DMS153 treated with DMSO at 0.1 percent for 48 hours (cell line): ENCODE measurements around the gene RRBP1.
A peak's percentile ranks its signal among the peaks of the same experiment; 100 is the strongest.

ENCODE experiments used
- DNase-seq: peaks from one replicate; lab custom pipeline; 2025; ENCODE audit not compliant: unreplicated experiment; lab: John Stamatoyannopoulos, UW

RRBP1 gene

DNA sequence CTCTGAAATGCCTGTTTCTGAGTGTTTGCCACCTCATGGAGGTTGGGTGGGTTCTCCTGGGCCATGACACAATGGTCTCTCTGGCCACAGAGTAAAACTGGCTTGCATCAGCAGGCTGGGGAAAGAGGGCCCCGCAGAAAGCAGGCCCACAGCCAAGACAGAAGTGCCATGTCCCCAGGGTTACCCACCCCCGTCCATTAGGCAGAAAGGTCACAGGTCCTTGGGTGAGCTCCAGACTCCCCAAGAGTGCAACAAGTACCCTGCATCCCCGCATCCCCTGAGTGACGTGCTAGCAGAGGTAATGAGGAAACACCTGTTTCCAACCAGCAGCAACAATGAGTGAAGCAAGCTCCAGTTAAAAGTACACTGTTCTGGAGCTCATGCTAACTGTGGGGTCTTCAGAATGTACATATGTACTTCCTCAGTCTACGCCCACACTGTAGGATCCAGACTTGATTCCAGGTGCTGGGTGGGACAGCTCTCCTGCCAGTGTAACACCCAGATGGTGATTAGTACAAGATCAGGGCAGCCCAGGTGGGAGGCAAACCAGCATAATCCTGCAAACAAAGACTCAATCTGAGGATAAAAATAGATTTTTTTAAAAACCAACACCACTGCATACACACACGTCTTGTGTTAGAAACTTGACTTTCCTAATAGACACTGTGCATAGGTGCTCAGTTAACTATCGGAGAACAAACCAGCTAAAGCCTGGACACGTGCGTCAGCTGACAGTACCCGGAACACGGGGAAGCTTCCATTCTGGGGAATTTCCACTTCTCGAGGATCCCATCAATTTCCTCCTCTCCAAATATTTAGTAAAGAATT lies 31.5 kb downstream of the RRBP1 start:
- DNase-seq: no peak

DNA sequence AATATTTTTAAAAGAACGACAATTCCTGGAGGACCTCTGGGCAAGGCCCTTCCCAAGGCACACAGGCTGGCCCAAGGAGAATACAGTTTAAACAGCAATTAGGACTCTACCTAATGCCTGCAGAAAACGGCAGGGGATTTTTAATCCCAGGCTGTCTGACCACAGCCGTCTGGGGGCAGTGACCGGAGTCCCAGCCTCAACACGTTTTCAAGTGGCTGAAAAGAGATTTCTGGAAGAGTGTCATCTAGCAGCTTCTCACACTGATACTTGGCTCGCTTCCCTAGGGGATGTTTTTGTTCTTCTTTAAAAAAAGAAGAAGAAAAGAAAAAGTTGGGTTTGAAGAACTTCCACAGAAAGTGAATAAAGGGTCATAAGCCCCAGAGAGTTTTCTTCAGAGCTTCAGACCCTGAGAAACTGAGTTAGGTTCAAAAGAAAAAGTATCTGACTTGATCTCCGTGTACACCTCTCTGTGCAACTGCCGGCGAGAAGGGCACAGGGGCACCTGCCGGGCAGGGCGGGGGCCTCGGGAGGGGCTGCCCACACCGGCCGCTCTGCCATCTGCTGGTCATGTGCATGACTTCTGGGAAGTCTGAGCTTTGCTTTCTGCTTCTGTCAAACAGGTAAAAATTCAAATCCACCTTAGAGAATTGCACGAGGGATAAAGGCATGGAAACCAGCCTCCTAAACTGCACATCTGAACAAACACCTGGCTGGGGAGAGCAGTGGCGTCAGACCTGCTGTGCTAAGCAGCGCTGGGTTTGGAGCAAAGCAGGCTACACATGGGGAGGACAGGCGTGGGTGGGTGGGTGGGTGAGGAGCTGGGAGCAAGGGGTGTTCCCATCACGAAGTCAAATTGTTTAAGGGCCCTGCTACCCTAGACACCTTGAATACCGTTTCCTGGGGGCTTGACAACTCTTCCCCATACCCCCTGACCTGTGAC lies 33.0 kb downstream of the RRBP1 start:
- peak; percentile 49 for DNase-seq

GRCh38 chr20:17648315-17648646 lies 33.8 kb downstream of the RRBP1 start:
- no peak for DNase-seq

GRCh38 chr20:17647391-17648314 lies 34.4 kb downstream of the RRBP1 start:
- no peak for DNase-seq

- no peak for DNase-seq
Observed at GRCh38 chr20:17646961-17647301, 35.1 kb downstream of the RRBP1 start.

GRCh38 chr20:17646209-17646960 lies 35.7 kb downstream of the RRBP1 start:
- DNase-seq: no peak

DNA sequence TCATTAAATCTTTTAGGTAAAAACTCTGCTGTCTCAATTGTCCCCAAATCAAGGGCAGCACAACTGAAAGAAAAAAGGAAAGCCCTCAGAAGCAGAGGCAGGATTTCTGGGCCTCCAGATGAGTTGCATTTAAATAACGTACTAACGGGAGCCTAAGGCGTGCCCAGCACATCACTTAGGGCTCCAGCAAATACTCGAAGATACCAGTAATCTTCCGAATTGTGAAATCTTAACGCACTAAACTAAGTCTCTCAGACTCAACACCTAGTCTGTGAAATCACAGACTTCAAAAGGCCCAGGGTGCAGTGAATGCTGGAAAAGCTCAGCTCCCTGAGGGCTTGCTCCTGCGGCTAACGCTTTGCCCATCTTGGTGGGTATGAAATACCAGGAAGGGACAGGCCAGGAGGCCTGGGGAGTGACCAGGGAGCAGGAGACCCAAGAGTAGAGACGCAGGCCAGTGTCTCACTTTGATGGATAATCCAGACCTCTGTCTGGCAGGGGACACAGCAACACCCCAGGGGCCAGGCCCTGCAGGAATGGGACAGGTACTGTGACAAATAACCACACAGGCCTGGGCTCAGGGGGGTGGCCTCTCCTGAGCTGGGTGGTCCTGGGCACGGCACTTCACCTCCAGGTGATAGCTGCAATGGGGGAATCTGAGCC lies 36.4 kb downstream of the RRBP1 start:
- DNase-seq: no peak

DNA sequence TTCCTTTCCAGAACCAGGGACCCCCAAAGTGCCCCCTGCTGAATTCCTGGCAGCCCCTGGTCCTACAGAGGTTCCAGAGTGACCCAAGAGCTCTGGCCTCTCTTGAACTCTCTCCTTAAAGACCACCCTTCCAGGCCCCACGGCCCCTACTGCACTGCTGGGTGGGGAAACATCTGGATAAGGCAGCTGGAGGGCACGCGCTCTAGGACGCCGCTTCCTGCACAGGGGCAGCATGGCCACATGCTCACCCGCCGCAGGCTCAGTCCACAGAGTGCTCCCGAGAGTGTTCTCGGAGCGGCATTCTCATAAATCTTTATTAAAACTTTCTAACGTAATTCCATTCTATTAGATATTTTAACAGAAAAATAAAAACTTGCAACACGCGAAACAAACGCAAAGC lies 37.0 kb downstream of the RRBP1 start:
- DNase-seq: no peak

GRCh38 chr20:17644451-17644850 lies 37.6 kb downstream of the RRBP1 start:
- no peak for DNase-seq

DNA sequence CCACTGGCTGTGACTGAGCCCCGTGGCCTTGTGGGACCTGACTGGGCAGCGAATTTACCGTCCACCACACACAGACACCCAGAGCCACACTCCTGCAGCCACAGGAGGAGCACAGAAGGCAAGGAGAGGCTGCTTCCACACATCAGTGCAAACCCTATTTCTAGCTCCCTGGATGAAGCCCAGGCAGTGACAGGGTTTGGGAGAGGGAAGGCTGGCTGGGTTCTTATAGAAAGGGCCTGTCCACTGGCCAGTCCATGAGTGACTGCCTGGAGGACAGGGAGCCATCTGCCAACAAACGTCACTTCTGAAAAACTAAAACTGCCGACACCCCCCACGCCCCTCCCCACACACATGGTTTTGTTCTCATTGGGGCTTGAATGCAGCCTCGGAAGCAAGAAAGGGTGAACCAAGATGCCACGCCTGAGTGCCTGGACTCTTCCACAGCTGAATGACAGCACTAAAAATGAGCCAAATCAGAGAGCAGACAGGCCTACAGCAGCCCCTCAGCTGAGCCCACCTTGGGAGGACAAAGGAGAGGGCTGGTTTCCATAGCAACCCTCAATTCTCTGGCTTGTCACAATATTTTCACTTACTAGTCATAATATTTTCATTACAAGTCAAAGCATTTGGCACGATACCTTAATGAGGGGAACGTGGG lies 38.4 kb downstream of the RRBP1 start:
- DNase-seq: no peak

- DNase-seq: no peak
Observed at GRCh38 chr20:17642404-17643269, 39.4 kb downstream of the RRBP1 start.

DNA sequence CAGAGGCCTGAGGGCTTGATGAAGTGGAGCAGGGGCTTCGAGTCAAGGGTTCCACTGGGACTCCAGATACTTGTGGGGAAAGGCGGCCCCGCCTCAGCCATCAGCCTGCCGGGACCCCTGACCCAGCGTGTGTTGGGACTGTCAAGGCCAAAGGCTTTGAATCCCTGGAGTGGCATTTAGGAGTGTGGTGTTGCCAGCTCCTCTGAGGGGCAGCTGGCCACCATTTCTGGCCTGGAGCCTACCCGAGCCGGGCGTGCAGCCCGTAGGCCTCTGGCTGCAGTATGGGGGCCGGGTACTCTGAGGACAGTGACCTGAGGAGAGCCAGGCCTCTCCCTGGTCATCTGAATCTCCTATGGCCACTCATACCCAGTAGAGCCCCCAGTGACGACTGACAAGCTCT lies 40.0 kb downstream of the RRBP1 start:
- no peak for DNase-seq

DNA sequence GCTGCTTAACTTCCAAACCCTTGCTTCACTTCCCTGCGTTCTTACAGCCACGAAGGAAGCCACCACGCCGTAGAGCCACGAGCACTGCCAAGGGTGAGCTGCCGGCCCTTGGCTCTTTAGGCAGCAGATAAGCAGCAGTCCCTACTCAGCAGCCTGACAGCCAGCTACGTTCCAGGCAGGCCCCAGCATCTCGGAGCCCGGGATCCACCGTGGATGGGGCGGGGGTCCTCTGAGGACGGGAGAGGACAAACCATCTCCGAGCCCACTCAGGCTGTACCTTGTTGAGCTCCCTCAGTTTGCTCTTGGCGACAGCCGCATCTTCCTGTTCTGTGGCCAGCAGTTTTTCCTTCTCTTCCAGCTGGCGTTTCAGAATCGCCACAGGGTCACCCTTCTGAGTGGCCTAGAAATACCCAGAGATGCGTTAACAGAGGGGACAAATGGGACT lies 40.5 kb downstream of the RRBP1 start:
- DNase-seq: no peak

- no peak for DNase-seq
Observed at GRCh38 chr20:17640875-17641378, 41.1 kb downstream of the RRBP1 start.

DNA sequence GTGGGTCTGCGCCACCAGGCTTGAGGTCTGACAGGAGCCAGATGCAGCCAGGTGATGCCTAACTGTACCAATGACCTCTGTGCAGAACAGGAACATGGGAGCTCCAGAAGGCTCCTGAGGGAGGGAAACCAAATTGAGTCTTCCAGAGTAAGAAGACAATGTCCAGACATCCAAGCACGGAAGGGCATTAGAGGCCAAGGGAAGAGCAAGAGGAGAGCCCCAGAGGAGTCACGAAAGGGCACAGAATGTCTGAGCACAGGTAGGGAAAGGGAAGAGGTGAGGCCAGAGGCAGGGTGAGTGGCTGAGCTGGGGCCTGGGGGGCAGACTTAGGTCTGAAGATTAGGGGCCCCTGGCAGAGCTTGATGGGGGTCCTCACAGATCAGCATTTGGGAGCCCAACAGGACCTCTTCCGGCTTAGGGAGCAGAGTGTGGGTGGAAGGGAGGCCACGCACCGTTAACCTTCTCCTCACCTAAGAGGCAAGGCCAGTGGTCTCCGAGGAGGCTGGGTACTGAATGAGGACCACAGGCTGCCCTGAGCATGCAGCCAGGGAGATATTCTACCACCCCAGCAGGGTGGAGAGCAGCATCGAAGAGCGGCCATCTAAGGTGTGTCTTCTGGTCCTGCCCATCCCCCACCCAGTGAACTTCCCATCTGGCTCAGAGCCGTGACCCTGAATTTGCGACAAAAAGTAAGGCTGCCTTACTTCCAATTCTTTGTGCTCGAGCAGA lies 41.7 kb downstream of the RRBP1 start:
- no peak for DNase-seq

GRCh38 chr20:17638835-17639407 lies 43.1 kb downstream of the RRBP1 start:
- no peak for DNase-seq

- DNase-seq: no peak
Observed at GRCh38 chr20:17637985-17638640, 43.9 kb downstream of the RRBP1 start.
